ENCODE results near the gene TLX2. TPM values are rescaled to one million over a fixed set of nuclear protein-coding genes. Genes with fewer than 3 reads are reported as not detected.

The TLX2 gene
- total RNA-seq, 1 experiment from 2014 or later, result 3.1 TPM

DNA sequence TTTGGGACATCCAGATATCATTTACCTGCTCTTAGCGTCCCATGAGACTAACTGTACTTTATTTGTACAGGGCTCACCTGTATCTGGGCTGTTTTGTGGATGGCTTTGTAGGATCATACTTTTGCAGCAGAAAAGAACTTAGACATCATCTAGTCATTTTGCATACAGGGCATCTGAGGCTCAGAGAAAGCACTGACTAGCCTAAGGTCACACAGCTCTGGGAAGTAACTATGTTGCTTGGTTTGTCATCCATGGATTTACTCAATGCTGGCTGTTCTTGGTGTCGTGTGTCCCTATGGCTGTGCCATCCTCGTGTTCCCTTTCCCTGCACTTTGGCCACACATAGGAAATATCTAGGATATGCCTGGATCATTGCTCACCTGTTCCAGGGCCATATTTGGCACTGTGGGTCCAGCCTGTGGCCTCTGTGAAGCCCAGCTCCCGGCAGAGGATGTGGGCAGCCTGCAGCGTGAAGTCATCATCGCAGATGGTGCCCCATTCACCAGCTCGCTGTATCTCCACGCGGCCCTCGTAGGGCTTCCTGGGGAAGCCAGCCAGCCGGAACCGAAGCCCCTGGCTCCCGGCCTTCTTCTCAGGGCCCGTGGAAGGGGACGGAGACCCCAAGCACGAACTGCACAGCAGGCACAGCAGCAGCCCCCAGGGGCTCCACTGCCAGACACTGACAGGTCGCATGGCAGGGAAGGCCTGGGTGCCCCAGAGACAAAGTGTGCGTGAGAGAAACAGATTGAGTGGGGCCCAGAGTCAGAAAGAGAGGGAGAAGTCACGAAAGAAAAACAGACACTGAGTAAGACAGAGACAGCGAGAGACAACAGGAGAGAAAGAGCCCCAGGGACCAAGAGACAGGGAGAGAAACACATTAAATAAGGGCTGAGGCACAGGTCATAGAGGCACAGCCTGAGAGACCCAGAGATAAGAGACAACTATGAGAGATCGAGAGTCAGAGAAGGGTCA is 38.0 kb downstream of the TLX2 start:
- no peak overlapping the region for H2AFZ ChIP-seq (ENCODE audit: low read length)
- H3F3A ChIP-seq (ENCODE audit: low read length, unreplicated experiment), result no peaks in the 10 kb centered on the region
- H3K27me3 ChIP-seq (ENCODE audit: low read length), result no peaks in the 10 kb centered on the region
- H3K36me3 ChIP-seq (ENCODE audit: low read depth, low read length), result no peaks in the 10 kb centered on the region
- intact Hi-C loops (cut with micrococcal nuclease), result no loop called here
- H4K20me1 ChIP-seq (ENCODE audit: low read length), result no peaks in the 10 kb centered on the region
- BruUV-seq (replicated peaks), result no TSS peak
- DNase-seq (no peak), ATAC-seq (no peak)
- H3K9ac ChIP-seq (ENCODE audit: low read length), result no peak overlapping the region
- peaks cover 12% of the 10 kb centered on the region; the same call in 1 of the 2 replicates for H3K4me1 ChIP-seq (ENCODE audit: insufficient read depth, low read length)
- H3K27ac ChIP-seq (ENCODE audit: low read length), result no peak overlapping the region
- H3K9me2 ChIP-seq (replicated peaks; ENCODE audit: low read length), result no peaks in the 10 kb centered on the region
- ChIA-PET POLR2A (ENCODE audit: unreplicated experiment) (no interaction called here), CTCF (no interaction called here)
- no peaks in the 10 kb centered on the region for H3K9me3 ChIP-seq (ENCODE audit: low read length)
- no peak for TF ChIP-seq EZH2phosphoT487 (IDR thresholded peaks at IDR 0.05; ENCODE audit: borderline replicate concordance, low read length)
- TF ChIP-seq, protein P1, sequence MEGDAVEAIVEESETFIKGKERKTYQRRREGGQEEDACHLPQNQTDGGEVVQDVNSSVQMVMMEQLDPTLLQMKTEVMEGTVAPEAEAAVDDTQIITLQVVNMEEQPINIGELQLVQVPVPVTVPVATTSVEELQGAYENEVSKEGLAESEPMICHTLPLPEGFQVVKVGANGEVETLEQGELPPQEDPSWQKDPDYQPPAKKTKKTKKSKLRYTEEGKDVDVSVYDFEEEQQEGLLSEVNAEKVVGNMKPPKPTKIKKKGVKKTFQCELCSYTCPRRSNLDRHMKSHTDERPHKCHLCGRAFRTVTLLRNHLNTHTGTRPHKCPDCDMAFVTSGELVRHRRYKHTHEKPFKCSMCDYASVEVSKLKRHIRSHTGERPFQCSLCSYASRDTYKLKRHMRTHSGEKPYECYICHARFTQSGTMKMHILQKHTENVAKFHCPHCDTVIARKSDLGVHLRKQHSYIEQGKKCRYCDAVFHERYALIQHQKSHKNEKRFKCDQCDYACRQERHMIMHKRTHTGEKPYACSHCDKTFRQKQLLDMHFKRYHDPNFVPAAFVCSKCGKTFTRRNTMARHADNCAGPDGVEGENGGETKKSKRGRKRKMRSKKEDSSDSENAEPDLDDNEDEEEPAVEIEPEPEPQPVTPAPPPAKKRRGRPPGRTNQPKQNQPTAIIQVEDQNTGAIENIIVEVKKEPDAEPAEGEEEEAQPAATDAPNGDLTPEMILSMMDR (conservative IDR thresholded peaks at IDR 0.05; ENCODE audit: low read depth, low read length), result no peak
- no peak for TF ChIP-seq EZH2 (IDR thresholded peaks at IDR 0.05; ENCODE audit: low read length, unreplicated experiment)
- no peak overlapping the region for H3K4me3 ChIP-seq (ENCODE audit: low read length)
- H3K4me2 ChIP-seq (ENCODE audit: low read length), result no peak overlapping the region
- H3K79me2 ChIP-seq (ENCODE audit: low read length), result peaks cover 10% of the 10 kb centered on the region

DNA sequence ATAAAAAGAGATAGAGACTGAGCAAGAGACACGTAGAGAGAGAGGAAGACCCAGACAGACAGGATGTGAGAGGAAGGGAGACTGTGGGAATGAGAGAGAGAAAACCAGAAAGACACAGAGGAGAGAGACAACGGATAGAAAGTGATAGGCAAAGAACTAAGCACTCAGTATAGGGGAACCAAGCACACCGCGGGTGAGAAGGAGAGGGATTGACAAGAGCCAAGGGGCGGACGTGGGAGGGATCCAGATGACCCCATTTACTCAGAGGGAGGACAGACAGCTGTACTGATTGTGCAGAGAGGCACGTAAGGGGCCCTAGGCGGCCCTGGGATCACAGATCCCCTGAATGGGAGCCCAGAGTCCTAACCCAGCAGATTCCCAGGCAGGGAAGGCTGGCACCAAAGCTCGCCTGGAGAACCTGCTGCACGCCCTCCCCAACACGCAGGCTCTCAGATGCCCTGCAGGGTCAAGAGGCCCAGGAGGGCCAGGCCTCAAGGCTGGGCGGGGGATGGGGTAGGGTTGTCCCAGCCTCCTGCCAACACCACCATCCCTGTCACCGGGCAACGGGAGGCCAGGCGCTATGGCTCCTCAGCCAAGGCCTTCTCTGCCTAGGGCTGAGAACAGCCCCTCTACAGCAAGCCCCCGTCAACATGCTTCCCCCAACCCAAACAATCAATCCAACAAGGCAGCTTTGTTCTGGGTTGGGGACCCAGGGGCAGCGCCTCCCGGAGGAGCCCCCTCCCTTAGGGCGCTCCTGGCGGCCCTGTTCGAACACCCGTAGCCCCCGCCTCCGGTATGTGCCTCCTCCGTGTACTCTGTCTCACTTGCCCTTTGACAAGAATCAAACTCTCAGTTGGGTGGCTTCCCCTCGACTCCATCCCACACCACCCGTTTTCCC is 38.9 kb downstream of the TLX2 start:
- Histone ChIP-seq H3K36me3 (ENCODE audit: low read depth, low read length) (no peaks in the 10 kb centered on the region), H2AFZ (ENCODE audit: low read length) (no peak overlapping the region), H3K27me3 (ENCODE audit: low read length) (no peaks in the 10 kb centered on the region), H3K4me3 (ENCODE audit: low read length) (no peak overlapping the region; the same call in 1 of the 2 replicates), H3K9ac (ENCODE audit: low read length) (no peak overlapping the region), H3K9me2 (replicated peaks; ENCODE audit: low read length) (no peaks in the 10 kb centered on the region), H3K27ac (ENCODE audit: low read length) (no peak overlapping the region), H3K4me2 (ENCODE audit: low read length) (peak overlapping the region; percentile 78; the same call in 1 of the 2 replicates), H3K4me1 (ENCODE audit: insufficient read depth, low read length) (peaks cover 12% of the 10 kb centered on the region; the same call in 1 of the 2 replicates), H4K20me1 (ENCODE audit: low read length) (no peaks in the 10 kb centered on the region), H3K9me3 (ENCODE audit: low read length) (no peaks in the 10 kb centered on the region), H3K79me2 (ENCODE audit: low read length) (peaks cover 10% of the 10 kb centered on the region), H3F3A (ENCODE audit: low read length, unreplicated experiment) (no peaks in the 10 kb centered on the region)
- BruUV-seq (replicated peaks), result no TSS peak
- ChIA-PET CTCF (no interaction called here), POLR2A (ENCODE audit: unreplicated experiment) (no interaction called here)
- intact Hi-C loops (cut with micrococcal nuclease), result no loop called here
- DNase-seq, result no peak
- TF ChIP-seq EZH2 (IDR thresholded peaks at IDR 0.05; ENCODE audit: low read length, unreplicated experiment) (no peak), EZH2phosphoT487 (IDR thresholded peaks at IDR 0.05; ENCODE audit: borderline replicate concordance, low read length) (no peak)
- TF ChIP-seq, protein P1 (conservative IDR thresholded peaks at IDR 0.05; ENCODE audit: low read depth, low read length), result no peak
- ATAC-seq, result no peak
